Panc1 (cell line): ENCODE data around the gene DBH. TPM values are rescaled to one million over a fixed set of nuclear protein-coding genes. Genes with fewer than 3 reads are reported as not detected.

ENCODE experiments used
- ATAC-seq: fragments of 200-7000 bp; cut with Tn5 transposase; 2 replicates; pipeline ENCODE4 v1.9.1; 2020; ENCODE audit warnings: mild to moderate bottlenecking, moderate library complexity
- BruUV-seq: library from RNA; stranded (reverse); fragments of 400-500 nt; replicated peaks from 2 replicates; lab custom pipeline; 2021; lab: Mats Ljungman, UMichigan
- CTCF ChIA-PET: fragments of 300-600 bp; sonication (Branson Sonifier 250); formaldehyde crosslinking; loops from one replicate; lab custom pipeline; 2022; ENCODE audit warnings: antibody characterized with exemption; lab: Charles Lee
- POLR2A ChIA-PET: fragments of 300-600 bp; sonication (Branson Sonifier 250); formaldehyde crosslinking; loops from one replicate; lab custom pipeline; 2022; ENCODE audit warnings: antibody characterized with exemption; lab: Charles Lee
- DNase-seq: peaks from one replicate; pipeline ENCODE4 v3.0.0-alpha.2; 2010; ENCODE audit warnings: low read depth, low spot score
- H3K27ac ChIP-seq: 2 replicates; pipeline ENCODE4 v1.5.1; 2011; ENCODE audit warnings: mild to moderate bottlenecking, low read length, inconsistent platforms
- H3K27me3 ChIP-seq: fragments of 200-500 bp; sonication (Bioruptor generic); 2 replicates; pipeline ENCODE4 v1.6.0; 2014; ENCODE audit warnings: low read length, inconsistent platforms; ENCODE audit not compliant: control insufficient read depth, insufficient read depth
- H3K36me3 ChIP-seq: fragments of 200-500 bp; sonication (Bioruptor generic); 2 replicates; pipeline ENCODE4 v1.5.1; 2014; ENCODE audit warnings: inconsistent platforms, mild to moderate bottlenecking, low read length, moderate library complexity; ENCODE audit not compliant: control insufficient read depth, insufficient read depth
- H3K4me1 ChIP-seq: 2 replicates; pipeline ENCODE4 v1.5.1; 2011; ENCODE audit warnings: inconsistent platforms, mild to moderate bottlenecking, low read length, moderate library complexity; ENCODE audit not compliant: control insufficient read depth, insufficient read depth
- H3K4me3 ChIP-seq, 2 experiments: 2 replicates each; pipeline ENCODE4 v1.5.1; 2011 to 2012; ENCODE audit warnings: low read depth in 2 of 2, low read length in 2 of 2, mild to moderate bottlenecking in 2 of 2, inconsistent platforms in 1 of 2, moderate library complexity in 1 of 2
- H3K9me3 ChIP-seq: fragments of 200-500 bp; sonication (Bioruptor generic); 2 replicates; pipeline ENCODE4 v1.5.1; 2014; ENCODE audit warnings: low read depth, mild to moderate bottlenecking, inconsistent platforms, low read length, moderate library complexity; ENCODE audit not compliant: control insufficient read depth, insufficient read depth
- POLR2AphosphoS5 ChIP-seq: IDR thresholded peaks from 2 replicates; pipeline ENCODE4 v1.6.1; 2012; ENCODE audit warnings: mild to moderate bottlenecking, low read depth, low read length, moderate library complexity
- REST ChIP-seq, 2 experiments: IDR thresholded peaks; 2 replicates each; pipeline ENCODE4 v1.6.1; 2011 to 2012; ENCODE audit warnings: low read depth in 2 of 2, control low read depth in 1 of 2, low read length in 1 of 2, mild to moderate bottlenecking in 1 of 2, moderate library complexity in 1 of 2; ENCODE audit not compliant: insufficient read depth in 1 of 2
- SIN3A ChIP-seq: IDR thresholded peaks from 2 replicates; pipeline ENCODE4 v1.6.1; 2012; ENCODE audit warnings: low read depth, mild to moderate bottlenecking, low read length, moderate library complexity, borderline replicate concordance; ENCODE audit not compliant: insufficient read depth
- TCF7L2 ChIP-seq: IDR thresholded peaks from 2 replicates; pipeline ENCODE4 v1.6.1; 2011; ENCODE audit warnings: mild to moderate bottlenecking, low read depth, low read length, inconsistent platforms
- in situ Hi-C: cut with HindIII; loops from 2 replicates; pipeline ENCODE4 v1.10.0; 2016; ENCODE audit warnings: low sequenced_read_pairs, low pct_unique_long_range_greater_than_20kb
- intact Hi-C: fragments of 100-400 bp; cut with micrococcal nuclease; formaldehyde crosslinking; loops from one replicate; pipeline ENCODE4 v1.10.0; 2022; ENCODE audit not compliant: unreplicated experiment
- total RNA-seq: library from RNA; stranded (reverse); gene quantifications from one replicate; pipeline ENCODE4 v1.2.1, GENCODE V29; 2021; ENCODE audit not compliant: unreplicated experiment
- TF ChIP-seq, protein P1 (sequence below): fragments of 450-650 bp; IDR thresholded peaks from 2 replicates; pipeline ENCODE4 v1.5.1; 2017; ENCODE audit warnings: mild to moderate bottlenecking

The DBH gene
- total RNA-seq, 1 experiment from 2014 or later: not detected

DNA sequence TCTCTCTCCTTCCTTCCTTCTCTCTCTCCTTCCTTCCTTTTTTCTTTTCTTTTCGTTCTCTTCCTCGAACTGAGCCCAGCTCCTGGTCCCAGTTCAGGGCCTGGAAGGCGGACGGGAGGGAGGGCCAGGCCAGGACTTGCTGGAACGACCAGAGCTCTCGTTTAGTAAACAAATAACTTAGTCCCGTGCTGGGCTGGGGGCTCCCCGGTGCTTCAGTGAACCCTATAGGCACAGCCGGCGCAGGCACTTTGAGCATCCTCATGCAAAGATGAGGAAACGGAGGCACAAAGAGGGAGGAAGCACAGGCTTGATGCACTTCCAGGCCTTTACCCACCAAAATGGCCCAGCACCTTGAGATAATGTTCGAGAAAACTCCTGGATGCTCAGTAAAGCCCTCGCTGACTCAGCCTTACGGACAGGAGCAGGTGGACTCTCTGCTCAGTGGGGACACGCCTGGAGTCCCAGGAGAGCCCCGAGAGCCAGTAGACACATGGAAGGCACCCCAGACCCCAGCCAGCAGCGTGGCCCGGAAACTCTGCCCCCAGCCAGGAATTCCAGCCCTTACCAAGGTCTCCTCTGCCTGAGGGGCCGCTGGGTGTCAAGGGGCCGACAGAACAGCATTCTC is 45.8 kb upstream of the DBH start:
- Histone ChIP-seq H3K36me3 (no peaks in the 10 kb centered on the region), H3K4me3 (no peak overlapping the region), H3K9me3 (no peaks in the 10 kb centered on the region), H3K4me1 (no peaks in the 10 kb centered on the region), H3K27ac (no peak overlapping the region), H3K27me3 (no peaks in the 10 kb centered on the region)
- BruUV-seq: no TSS peak
- in situ Hi-C loops (no loop called here), intact Hi-C loops (no loop called here)
- ATAC-seq (no peak), DNase-seq (no peak)
- ChIA-PET CTCF (no interaction called here), POLR2A (no interaction called here)
- TF ChIP-seq SIN3A (no peak), TCF7L2 (no peak), POLR2AphosphoS5 (no peak), REST (IDR thresholded peaks at IDR 0.05; ENCODE audit: insufficient read depth in 1 of 2, low read depth in 2 of 2, low read length in 1 of 2) (no peak)
- TF ChIP-seq, protein P1, sequence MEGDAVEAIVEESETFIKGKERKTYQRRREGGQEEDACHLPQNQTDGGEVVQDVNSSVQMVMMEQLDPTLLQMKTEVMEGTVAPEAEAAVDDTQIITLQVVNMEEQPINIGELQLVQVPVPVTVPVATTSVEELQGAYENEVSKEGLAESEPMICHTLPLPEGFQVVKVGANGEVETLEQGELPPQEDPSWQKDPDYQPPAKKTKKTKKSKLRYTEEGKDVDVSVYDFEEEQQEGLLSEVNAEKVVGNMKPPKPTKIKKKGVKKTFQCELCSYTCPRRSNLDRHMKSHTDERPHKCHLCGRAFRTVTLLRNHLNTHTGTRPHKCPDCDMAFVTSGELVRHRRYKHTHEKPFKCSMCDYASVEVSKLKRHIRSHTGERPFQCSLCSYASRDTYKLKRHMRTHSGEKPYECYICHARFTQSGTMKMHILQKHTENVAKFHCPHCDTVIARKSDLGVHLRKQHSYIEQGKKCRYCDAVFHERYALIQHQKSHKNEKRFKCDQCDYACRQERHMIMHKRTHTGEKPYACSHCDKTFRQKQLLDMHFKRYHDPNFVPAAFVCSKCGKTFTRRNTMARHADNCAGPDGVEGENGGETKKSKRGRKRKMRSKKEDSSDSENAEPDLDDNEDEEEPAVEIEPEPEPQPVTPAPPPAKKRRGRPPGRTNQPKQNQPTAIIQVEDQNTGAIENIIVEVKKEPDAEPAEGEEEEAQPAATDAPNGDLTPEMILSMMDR: no peak

GRCh38 chr9:133591116-133591910 is 44.9 kb upstream of the DBH start:
- ATAC-seq: no peak
- intact Hi-C loops: no loop called here
- CTCF ChIA-PET: no interaction called here
- BruUV-seq: no TSS peak
- Histone ChIP-seq H3K27ac (no peak overlapping the region), H3K9me3 (no peaks in the 10 kb centered on the region), H3K4me1 (no peaks in the 10 kb centered on the region), H3K36me3 (no peaks in the 10 kb centered on the region), H3K4me3 (no peak overlapping the region), H3K27me3 (no peaks in the 10 kb centered on the region)
- in situ Hi-C loops: no loop called here
- DNase-seq: no peak
- POLR2A ChIA-PET: no interaction called here
- TF ChIP-seq POLR2AphosphoS5: no peak
- TF ChIP-seq REST (IDR thresholded peaks at IDR 0.05; ENCODE audit: insufficient read depth in 1 of 2, low read depth in 2 of 2, low read length in 1 of 2): no peak
- no peak for TF ChIP-seq TCF7L2
- TF ChIP-seq SIN3A: no peak
- TF ChIP-seq, protein P1: no peak
